Liver (tissue), 9 donors: ENCODE results near the gene UBE4A. TPM values are rescaled to one million over a fixed set of nuclear protein-coding genes. Genes with fewer than 3 reads are reported as not detected.

Source experiments
- DNase-seq: peaks from one replicate; pipeline ENCODE4 v3.0.0-alpha.2; 2017; ENCODE audit warnings: low spot score
- H3K27ac ChIP-seq, 2 donors: one replicate each; pipeline ENCODE4 v1.7.0; 2013; ENCODE audit warnings: inconsistent platforms in 2 of 2, low read length in 2 of 2, control low read depth in 1 of 2, low read depth in 1 of 2, mild to moderate bottlenecking in 1 of 2
- H3K27me3 ChIP-seq, 4 donors: one replicate each; pipeline versions ENCODE4 v1.6.1 to v1.7.0; 2013; ENCODE audit warnings: low read length in 3 of 4, inconsistent platforms in 1 of 4, mild to moderate bottlenecking in 1 of 4, moderate library complexity in 1 of 4; ENCODE audit not compliant: control insufficient read depth in 4 of 4, insufficient read depth in 4 of 4
- H3K36me3 ChIP-seq, 4 donors: one replicate each; pipeline versions ENCODE4 v1.6.1 to v1.7.0; 2013; ENCODE audit warnings: low read length in 3 of 4, mild to moderate bottlenecking in 3 of 4, low read depth in 1 of 4, moderate library complexity in 1 of 4; ENCODE audit not compliant: control insufficient read depth in 4 of 4, insufficient read depth in 3 of 4
- H3K4me1 ChIP-seq, 4 donors: one replicate each; pipeline versions ENCODE4 v1.6.1 to v1.7.0; 2013; ENCODE audit warnings: low read length in 3 of 4, mild to moderate bottlenecking in 3 of 4, moderate library complexity in 1 of 4; ENCODE audit not compliant: control insufficient read depth in 4 of 4, insufficient read depth in 4 of 4
- H3K4me3 ChIP-seq, 3 donors: one replicate each; pipeline versions ENCODE4 v1.6.1 to v1.7.0; 2013; ENCODE audit warnings: low read length in 3 of 3, control low read depth in 1 of 3, low read depth in 1 of 3, mild to moderate bottlenecking in 1 of 3
- H3K9ac ChIP-seq, 2 donors: one replicate each; pipeline ENCODE4 v1.7.0; 2013; ENCODE audit warnings: low read length in 2 of 2, mild to moderate bottlenecking in 2 of 2, moderate library complexity in 2 of 2, control low read depth in 1 of 2, low read depth in 1 of 2
- H3K9me3 ChIP-seq, 4 donors: one replicate each; pipeline versions ENCODE4 v1.6.1 to v1.7.0; 2013; ENCODE audit warnings: low read length in 3 of 4; ENCODE audit not compliant: control insufficient read depth in 4 of 4
- ATF3 ChIP-seq: IDR thresholded peaks from 2 replicates; pipeline ENCODE4 v1.6.1; 2016; ENCODE audit warnings: antibody characterized with exemption
- EGR1 ChIP-seq, 2 donors: IDR thresholded peaks; 2 replicates each; pipeline ENCODE4 v1.6.1; 2016 to 2018; ENCODE audit warnings: antibody characterized with exemption in 2 of 2, low read depth in 2 of 2
- FOXA1 ChIP-seq: IDR thresholded peaks from 2 replicates; pipeline ENCODE4 v1.6.1; 2016; ENCODE audit warnings: antibody characterized with exemption
- FOXA2 ChIP-seq: IDR thresholded peaks from 2 replicates; pipeline ENCODE4 v1.6.1; 2016; ENCODE audit warnings: antibody characterized with exemption
- GABPA ChIP-seq, 2 donors: IDR thresholded peaks in 1 of 2; conservative IDR thresholded peaks in 1 of 2; 2 replicates each; pipeline ENCODE4 v1.6.1; 2016; ENCODE audit warnings: antibody characterized with exemption in 2 of 2, mild to moderate bottlenecking in 1 of 2, moderate library complexity in 1 of 2
- HNF4A ChIP-seq, 2 donors: conservative IDR thresholded peaks; 2 replicates each; pipeline ENCODE4 v1.6.1; 2016; ENCODE audit warnings: antibody characterized with exemption in 2 of 2, mild to moderate bottlenecking in 2 of 2
- HNF4G ChIP-seq: IDR thresholded peaks from 2 replicates; pipeline ENCODE4 v1.6.1; 2016; ENCODE audit warnings: antibody characterized with exemption
- JUND ChIP-seq, 2 donors: IDR thresholded peaks; 2 replicates each; pipeline ENCODE4 v1.6.1; 2016; ENCODE audit warnings: antibody characterized with exemption in 2 of 2
- MAX ChIP-seq: IDR thresholded peaks from 2 replicates; pipeline ENCODE4 v1.6.1; 2016; ENCODE audit warnings: antibody characterized with exemption
- NR2F2 ChIP-seq: IDR thresholded peaks from 2 replicates; pipeline ENCODE4 v1.6.1; 2016; ENCODE audit warnings: antibody characterized with exemption
- RAD21 ChIP-seq, 2 donors: IDR thresholded peaks; 2 replicates each; pipeline ENCODE4 v1.6.1; 2016; ENCODE audit warnings: antibody characterized with exemption in 2 of 2, mild to moderate bottlenecking in 2 of 2
- RXRA ChIP-seq, 2 donors: IDR thresholded peaks; 2 replicates each; pipeline ENCODE4 v1.6.1; 2017 to 2018; ENCODE audit warnings: antibody characterized with exemption in 2 of 2, mild to moderate bottlenecking in 1 of 2
- SP1 ChIP-seq: IDR thresholded peaks from 2 replicates; pipeline ENCODE4 v1.6.1; 2018; ENCODE audit warnings: antibody characterized with exemption, mild to moderate bottlenecking
- TAF1 ChIP-seq: conservative IDR thresholded peaks from 2 replicates; pipeline ENCODE4 v1.6.1; 2016; ENCODE audit warnings: antibody characterized with exemption, mild to moderate bottlenecking
- YY1 ChIP-seq: IDR thresholded peaks from 2 replicates; pipeline ENCODE4 v1.6.1; 2016; ENCODE audit warnings: antibody characterized with exemption, mild to moderate bottlenecking
- ZBTB33 ChIP-seq: IDR thresholded peaks from 2 replicates; pipeline ENCODE4 v1.6.1; 2016; ENCODE audit warnings: antibody characterized with exemption
- WGBS: extraction: QIAGEN DNeasy Blood & Tissue Kit; methylation state at CpG from one replicate; pipeline ENCODE4 v1.1.7; 2013; 5-methylcytosine and 5-hydroxymethylcytosine counted together
- polyA plus RNA-seq, 2 donors: library from polyadenylated mRNA; stranded (reverse) in 1 of 2; unstranded in 1 of 2; fragments of 200-250 nt in 1 of 2; fragments of >200 nt in 1 of 2; fragmentation: Nextera tagmentation in 1 of 2; extraction: Ambion mirVana in 1 of 2; gene quantifications; one replicate each; pipeline versions ENCODE4 v1.2.1 to v1.2.3, GENCODE V29; 2013 to 2015
- total RNA-seq, 2 donors: library from RNA; depleted of rRNA; stranded (reverse); fragments of >200 nt; gene quantifications; one replicate each; pipeline ENCODE4 v1.2.3, GENCODE V29; 2014
- TF ChIP-seq, protein P1 (sequence below): fragments of 150-350 bp; IDR thresholded peaks from 2 replicates; pipeline ENCODE4 v1.5.1; 2017; ENCODE audit warnings: improper control_type of control experiment, low read depth, low read length; ENCODE audit not compliant: missing input control
- TF ChIP-seq, protein P2 (sequence below): IDR thresholded peaks from 2 replicates; pipeline ENCODE4 v1.6.1; 2016; ENCODE audit warnings: antibody characterized with exemption, mild to moderate bottlenecking
- donor health status: healthy.
- donor health status: healthy.
- donor health status: healthy.
- donor health status: healthy.
- donor health status: healthy.

The UBE4A gene
- total and polyA plus RNA-seq, 4 donors: 11.7 to 41.3 (median 19.1) TPM

DNA sequence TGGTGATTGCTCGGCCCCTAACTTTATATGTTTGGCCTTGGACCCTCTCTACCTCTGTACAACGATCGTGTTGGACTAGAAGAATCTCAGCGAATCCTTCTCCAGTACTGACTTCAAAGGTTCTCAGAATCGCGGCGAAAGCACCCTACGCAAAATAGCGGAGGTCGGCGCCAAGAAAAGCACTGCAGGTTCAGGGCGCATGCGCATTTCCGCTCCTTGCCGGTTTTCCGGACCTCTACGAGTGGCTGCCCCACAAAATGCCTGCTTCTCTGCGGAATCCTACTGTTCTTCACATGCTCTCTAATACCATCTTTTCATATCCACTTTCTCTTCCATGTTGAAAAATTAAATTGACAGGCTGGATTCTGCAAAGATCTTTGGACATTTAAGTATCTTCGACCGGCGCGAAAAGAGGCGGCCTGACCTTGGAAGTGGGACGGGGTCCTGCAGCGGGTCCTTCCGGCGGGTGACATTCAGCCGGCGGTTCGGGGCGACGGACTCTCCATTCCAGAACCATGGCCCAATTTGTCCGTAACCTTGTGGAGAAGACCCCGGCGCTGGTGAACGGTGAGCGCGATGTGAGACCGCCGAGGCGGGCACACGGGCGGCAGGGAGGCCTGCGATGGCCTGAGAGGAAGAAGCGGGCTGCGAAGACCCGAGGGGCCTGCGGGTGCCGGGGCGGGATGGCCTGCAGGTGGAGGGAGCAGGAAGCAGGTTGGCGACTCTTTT is 41.9 kb downstream of the UBE4A start, which contains the start of gene ATP5MG:
Gene ATP5MG (plus strand): TSS at position 456 of the 729 bp plus-strand sequence. CDS start 60 bp downstream, at position 516.
- WGBS: under 1% methylated on average over 51 of the region's 51 CpGs
- H3K4me3 ChIP-seq: peak within 1 kb of the TSS; percentile 91 to 95 (median 95)
- H3K27me3 ChIP-seq: no peaks in the 10 kb centered on the region
- no peaks in the 10 kb centered on the region for H3K9me3 ChIP-seq
- peak within 1 kb of the TSS; percentile 96 for H3K9ac ChIP-seq
- TF ChIP-seq MAX (peak; percentile 69), ATF3 (no peak), FOXA1 (no peak), HNF4G (peak; percentile 40), RXRA (IDR thresholded peaks at IDR 0.05) (peak in 1 of 2 donors; percentile 51), ZBTB33 (peak; percentile 59), SP1 (peak; percentile 41), GABPA (IDR thresholded peaks at IDR 0.05 in 1 of 2, conservative IDR thresholded peaks at IDR 0.05 in 1 of 2) (peak; percentile 37 to 79), NR2F2 (peak; percentile 71), FOXA2 (no peak), EGR1 (IDR thresholded peaks at IDR 0.05; ENCODE audit: low read depth in 2 of 2) (no peak), RAD21 (IDR thresholded peaks at IDR 0.05) (peak; percentile 23 to 42), TAF1 (peak; percentile 39), JUND (IDR thresholded peaks at IDR 0.05) (peak in 1 of 2 donors; percentile 30), HNF4A (conservative IDR thresholded peaks at IDR 0.05) (peak in 1 of 2 donors; percentile 49), YY1 (peak; percentile 66)
- TF ChIP-seq, protein P1, sequence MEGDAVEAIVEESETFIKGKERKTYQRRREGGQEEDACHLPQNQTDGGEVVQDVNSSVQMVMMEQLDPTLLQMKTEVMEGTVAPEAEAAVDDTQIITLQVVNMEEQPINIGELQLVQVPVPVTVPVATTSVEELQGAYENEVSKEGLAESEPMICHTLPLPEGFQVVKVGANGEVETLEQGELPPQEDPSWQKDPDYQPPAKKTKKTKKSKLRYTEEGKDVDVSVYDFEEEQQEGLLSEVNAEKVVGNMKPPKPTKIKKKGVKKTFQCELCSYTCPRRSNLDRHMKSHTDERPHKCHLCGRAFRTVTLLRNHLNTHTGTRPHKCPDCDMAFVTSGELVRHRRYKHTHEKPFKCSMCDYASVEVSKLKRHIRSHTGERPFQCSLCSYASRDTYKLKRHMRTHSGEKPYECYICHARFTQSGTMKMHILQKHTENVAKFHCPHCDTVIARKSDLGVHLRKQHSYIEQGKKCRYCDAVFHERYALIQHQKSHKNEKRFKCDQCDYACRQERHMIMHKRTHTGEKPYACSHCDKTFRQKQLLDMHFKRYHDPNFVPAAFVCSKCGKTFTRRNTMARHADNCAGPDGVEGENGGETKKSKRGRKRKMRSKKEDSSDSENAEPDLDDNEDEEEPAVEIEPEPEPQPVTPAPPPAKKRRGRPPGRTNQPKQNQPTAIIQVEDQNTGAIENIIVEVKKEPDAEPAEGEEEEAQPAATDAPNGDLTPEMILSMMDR: no peak
- TF ChIP-seq, protein P2, sequence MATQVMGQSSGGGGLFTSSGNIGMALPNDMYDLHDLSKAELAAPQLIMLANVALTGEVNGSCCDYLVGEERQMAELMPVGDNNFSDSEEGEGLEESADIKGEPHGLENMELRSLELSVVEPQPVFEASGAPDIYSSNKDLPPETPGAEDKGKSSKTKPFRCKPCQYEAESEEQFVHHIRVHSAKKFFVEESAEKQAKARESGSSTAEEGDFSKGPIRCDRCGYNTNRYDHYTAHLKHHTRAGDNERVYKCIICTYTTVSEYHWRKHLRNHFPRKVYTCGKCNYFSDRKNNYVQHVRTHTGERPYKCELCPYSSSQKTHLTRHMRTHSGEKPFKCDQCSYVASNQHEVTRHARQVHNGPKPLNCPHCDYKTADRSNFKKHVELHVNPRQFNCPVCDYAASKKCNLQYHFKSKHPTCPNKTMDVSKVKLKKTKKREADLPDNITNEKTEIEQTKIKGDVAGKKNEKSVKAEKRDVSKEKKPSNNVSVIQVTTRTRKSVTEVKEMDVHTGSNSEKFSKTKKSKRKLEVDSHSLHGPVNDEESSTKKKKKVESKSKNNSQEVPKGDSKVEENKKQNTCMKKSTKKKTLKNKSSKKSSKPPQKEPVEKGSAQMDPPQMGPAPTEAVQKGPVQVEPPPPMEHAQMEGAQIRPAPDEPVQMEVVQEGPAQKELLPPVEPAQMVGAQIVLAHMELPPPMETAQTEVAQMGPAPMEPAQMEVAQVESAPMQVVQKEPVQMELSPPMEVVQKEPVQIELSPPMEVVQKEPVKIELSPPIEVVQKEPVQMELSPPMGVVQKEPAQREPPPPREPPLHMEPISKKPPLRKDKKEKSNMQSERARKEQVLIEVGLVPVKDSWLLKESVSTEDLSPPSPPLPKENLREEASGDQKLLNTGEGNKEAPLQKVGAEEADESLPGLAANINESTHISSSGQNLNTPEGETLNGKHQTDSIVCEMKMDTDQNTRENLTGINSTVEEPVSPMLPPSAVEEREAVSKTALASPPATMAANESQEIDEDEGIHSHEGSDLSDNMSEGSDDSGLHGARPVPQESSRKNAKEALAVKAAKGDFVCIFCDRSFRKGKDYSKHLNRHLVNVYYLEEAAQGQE: peak; percentile 48
- H3K4me1 ChIP-seq: peaks cover 0 to 32% (median 19%) of the 10 kb centered on the region in 4 donors
- peak; percentile 89 for DNase-seq
- H3K36me3 ChIP-seq: peaks cover 0 to 18% (median 9%) of the 10 kb centered on the region in 4 donors
- H3K27ac ChIP-seq: peak within 1 kb of the TSS; percentile 72 to 78
